ENCODE results near the gene DDX25.
"Not testable (repeated sequence)": the region's sequence is repeated elsewhere in the genome, so short reads cannot be mapped to it uniquely, and the experiment has no call there.

The DDX25 gene

GRCh38 chr11:125903711-125904659 lies at the start of gene DDX25:
TSS of gene DDX25 (plus strand) at chr11:125904508. CDS start at chr11:125904518, 10 bp downstream.
- DNase-seq (ENCODE audit: low spot score), result peak; percentile 84

- not testable (repeated sequence) for DNase-seq (ENCODE audit: low spot score)
Observed at GRCh38 chr11:125857670-125858069, 46.6 kb upstream of the DDX25 start.

DNA sequence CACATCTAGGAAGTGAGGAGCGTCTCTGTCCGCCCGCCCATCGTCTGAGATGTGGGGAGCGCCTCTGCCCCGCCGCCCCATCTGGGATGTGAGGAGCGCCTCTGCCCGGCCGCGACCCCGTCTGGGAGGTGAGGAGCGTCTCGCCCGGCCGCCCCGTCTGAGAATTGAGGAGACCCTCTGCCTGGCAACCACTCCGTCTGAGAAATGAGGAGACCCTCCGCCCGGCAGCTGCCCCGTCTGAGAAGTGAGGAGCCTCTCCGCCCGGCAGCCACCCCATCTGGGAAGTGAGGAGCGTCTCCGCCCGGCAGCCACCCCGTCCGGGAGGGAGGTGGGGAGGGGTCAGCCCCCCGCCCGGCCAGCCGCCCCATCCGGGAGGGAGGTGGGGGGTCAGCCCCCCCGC lies 41.5 kb upstream of the DDX25 start:
- DNase-seq (ENCODE audit: low spot score), result not testable (repeated sequence)

GRCh38 chr11:125865354-125865753 lies 39.0 kb upstream of the DDX25 start:
- not testable (repeated sequence) for DNase-seq (ENCODE audit: low spot score)

GRCh38 chr11:125869521-125869920 lies 34.8 kb upstream of the DDX25 start:
- DNase-seq (ENCODE audit: low spot score), result no peak

DNA sequence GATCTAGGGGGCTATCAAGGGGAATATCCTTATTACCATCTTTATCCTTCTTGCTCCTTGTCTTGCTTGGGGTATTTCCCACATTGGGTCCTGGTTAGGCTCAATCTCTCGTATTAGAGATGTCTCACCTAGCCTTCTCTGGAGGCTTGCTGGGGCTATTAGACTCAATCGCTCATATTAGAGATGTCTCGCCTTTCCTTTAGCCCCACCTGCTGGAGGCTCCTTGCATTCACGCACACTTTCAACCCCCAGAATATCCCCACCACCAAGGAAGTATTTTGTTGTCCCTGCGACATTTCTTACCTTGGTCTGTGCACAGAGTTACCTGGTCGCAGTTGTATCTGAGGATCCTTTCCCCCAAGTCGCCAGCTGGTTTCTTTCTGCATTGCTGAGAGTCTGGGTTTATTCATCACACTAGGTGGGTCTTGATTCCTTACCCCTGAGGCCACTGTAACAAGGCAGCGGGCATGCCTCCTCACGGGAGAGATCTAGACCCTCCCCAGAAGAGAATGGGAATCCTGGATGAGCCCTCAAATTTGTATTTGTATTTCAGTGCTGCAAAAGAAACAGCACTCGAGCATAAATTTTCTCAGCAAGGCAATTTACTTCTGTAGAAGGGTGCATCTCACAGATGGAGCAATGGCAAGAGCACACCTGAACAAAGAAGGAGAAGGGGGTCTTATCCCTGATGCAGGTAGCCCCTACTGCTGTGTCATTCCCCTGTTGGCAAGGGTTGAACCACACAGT lies 32.7 kb upstream of the DDX25 start:
- DNase-seq (ENCODE audit: low spot score), result peak; percentile 67

GRCh38 chr11:125872138-125872491 lies 32.2 kb upstream of the DDX25 start:
- DNase-seq (ENCODE audit: low spot score), result no peak

DNA sequence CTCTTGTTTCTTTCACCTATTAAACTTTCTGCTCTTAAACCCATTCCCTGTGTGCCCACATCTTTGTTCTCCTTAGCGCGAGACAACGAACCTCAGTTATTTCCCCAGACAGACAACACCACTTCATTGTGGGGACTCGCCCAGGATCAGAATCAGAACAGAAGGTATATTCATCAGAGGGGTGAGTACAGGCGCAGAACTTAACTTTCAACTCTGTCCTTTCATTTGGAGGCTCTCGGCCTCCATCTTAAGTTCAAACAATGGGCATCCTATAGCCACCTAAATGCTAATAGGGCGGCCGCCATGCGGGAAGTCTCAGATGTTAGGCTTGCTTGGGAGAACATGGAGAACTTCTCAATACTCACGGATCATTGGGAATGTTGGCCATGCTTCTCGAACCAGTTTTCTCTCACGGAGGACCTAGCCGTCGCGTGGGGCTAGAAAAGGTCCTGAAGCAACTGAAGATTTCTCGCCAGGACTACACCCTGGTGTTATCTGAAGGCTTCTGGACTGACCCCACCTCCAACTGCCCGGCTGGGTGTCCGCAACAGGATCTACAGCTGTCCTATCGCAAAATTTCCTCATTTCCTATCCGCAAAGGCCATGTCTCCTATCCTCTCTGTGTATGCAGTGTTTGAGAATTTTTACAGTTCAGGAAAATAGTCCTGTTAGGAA lies 30.3 kb upstream of the DDX25 start:
- DNase-seq (ENCODE audit: low spot score), result no peak

- DNase-seq (ENCODE audit: low spot score), result peak; percentile 63
Observed at GRCh38 chr11:125874556-125875124, 29.7 kb upstream of the DDX25 start.

DNA sequence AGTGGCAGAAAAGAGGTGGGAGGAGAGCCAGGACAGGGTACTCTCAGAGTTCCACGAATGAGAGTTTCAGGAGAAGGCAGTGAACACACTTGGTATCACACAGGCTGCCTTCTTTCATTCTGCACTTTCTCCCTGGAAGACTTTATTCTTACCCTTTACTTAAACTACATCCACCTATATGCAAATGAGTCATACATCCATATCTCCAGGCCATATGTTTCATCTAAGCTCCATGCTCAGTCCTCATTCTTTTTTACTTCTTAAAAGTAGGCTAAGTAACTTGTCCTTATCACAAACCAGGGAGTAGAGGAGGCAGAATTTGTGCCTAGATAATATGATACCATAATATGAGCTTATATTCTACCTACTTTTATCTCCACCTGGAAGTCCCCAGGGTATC lies 23.0 kb upstream of the DDX25 start:
- no peak for DNase-seq (ENCODE audit: low spot score)

- DNase-seq (ENCODE audit: low spot score), result no peak
Observed at GRCh38 chr11:125883375-125883774, 20.9 kb upstream of the DDX25 start.

GRCh38 chr11:125886997-125887372 lies 17.3 kb upstream of the DDX25 start:
- no peak for DNase-seq (ENCODE audit: low spot score)

DNA sequence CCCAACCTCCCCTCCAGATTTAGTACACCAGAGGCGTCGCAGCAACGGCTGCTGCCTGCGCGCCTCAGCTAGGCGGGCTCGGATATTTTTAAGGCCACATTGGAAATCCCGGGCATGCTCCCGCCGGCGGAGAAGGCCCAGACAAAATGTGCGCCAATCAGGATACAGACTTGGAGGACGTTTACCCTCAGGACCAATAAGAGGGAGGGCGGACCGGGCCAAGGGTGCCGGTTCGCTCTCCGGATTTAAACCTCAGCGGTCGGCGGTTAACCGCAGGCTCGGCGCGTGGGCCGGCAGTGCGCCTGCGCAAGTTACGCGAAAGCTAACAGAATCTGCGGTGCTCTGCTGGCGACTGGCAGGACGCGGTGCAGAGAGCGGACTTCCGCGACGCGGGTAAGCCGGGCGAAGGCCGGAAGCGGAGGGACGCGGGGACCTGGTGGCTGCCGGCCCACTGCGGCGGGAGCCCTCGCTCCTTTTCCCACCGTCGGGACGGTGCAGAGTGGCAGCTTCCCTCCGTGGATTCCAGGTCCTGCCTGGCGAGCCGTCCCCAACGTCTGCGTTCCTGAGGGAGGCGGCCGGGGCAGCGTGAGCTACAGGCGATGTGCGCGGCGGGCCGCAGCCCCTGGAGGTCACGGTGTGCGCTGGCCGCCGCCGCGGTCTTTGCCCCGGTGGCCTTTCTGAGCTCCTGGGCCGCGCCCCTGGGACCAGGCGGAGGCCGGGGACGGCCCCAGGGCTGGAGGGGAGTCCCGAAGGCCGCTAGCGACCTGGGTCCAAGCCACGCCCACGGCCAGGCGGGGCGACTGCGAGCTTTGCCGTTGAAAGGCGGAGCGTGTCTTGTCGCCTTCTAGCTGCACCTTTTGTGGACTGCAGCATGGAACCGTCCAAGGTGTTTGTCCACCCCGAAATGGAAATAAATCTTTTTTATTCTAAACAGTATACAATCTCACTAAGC lies 16.7 kb upstream of the DDX25 start, which contains the start of gene HYLS1:
TSS of gene HYLS1 (plus strand) at position 296 of the 952 bp plus-strand sequence. CDS start 11,701 bp downstream, outside the sequence.
- DNase-seq (ENCODE audit: low spot score), result peak; percentile 90

GRCh38 chr11:125890447-125891100 lies 13.7 kb upstream of the DDX25 start:
- DNase-seq (ENCODE audit: low spot score), result no peak

DNA sequence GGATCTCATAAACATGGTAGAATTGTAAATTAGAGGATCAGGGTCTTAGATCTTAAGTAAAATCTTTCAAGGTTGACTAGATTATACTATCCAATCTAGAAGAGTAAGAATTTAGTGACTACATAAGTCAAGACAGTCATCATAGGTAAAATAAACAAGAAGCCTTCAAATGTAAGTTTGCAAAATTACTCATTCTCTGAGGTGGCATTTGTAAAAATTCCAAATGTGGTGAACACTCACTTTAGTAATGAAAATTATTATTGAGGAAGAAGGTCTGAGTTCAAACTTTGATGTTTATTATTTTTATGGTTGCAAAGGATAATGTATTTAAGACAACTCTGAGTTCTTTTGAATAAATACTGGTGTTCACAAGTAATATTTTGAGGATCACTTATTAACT lies 12.2 kb upstream of the DDX25 start:
- no peak for DNase-seq (ENCODE audit: low spot score)

DNA sequence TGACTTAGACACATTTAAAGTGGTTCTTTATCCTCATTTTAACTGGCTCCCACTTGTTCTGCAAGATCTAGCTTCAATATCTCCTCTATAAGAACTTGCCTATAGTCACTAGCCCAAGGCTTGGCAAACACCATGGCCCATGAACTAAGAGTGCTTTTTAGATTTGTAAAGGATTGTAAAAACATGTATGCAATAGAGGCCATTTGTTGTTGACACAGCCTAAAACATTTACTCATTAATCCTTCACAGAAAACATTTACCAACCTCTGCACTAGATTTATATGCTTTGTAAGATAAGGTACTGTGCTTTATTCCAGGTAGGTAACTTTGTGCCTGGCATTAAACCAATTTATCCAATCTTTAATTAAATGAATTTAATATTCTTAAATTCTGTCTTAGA lies 11.3 kb upstream of the DDX25 start:
- DNase-seq (ENCODE audit: low spot score), result no peak

GRCh38 chr11:125901872-125902271 lies 2.4 kb upstream of the DDX25 start:
- no peak for DNase-seq (ENCODE audit: low spot score)

DNA sequence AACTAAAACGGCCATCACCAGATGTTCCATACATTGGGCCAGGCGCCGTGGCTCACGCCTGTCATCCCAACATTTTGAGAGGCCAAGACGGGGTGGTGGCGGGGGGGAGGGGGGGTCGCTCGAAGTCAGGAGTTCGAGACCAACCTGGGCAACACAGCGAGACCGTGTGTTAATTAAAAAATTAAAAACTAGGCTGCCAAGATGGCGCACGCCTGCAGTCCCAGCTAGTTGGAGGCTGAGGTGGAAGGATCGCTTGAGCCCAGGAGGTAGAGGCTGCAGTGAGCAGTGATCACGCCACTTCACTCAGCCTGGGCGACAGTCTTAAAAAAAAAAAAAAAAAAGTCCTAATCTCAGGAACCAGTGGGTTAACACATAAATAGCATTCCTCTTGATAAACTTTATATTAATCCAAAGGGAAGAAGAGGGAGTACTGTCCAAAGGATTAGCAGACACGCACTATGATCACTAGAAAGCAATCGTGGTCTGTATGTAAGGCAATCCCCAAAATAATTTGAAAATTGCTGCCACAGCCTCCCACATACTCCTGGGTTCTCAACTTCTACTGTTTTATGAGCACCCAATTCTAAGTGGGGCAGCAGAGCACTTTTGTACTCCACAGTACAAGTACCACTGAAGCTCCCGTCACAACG lies 1.9 kb upstream of the DDX25 start:
- DNase-seq (ENCODE audit: low spot score), result no peak

- peak; percentile 91 for DNase-seq (ENCODE audit: low spot score)
Observed at GRCh38 chr11:125902927-125903710, 1.2 kb upstream of the DDX25 start, which contains the start of gene PUS3. TSS of gene PUS3 (minus strand) at chr11:125903206. CDS start at chr11:125896284, 6,922 bp downstream.

All from iPS-NIHi11 (cell line).